IMR-90 (cell line): ENCODE results near the gene CD99. TPM values are rescaled to one million over a fixed set of nuclear protein-coding genes. Genes with fewer than 3 reads are reported as not detected.

Source experiments
- ATAC-seq: fragments of 200-7000 bp; cut with Tn5 transposase; 2 replicates; pipeline ENCODE4 v1.9.1; 2020; ENCODE audit warnings: low read depth, mild to moderate bottlenecking, moderate library complexity
- BruUV-seq: library from RNA; stranded (reverse); fragments of 400-500 nt; replicated peaks from 2 replicates; lab custom pipeline; 2021; lab: Mats Ljungman, UMichigan
- CTCF ChIA-PET: fragments of 300-600 bp; formaldehyde crosslinking; extraction: SDS; loops from one replicate; lab custom pipeline; 2021; ENCODE audit warnings: antibody characterized with exemption; lab: Yijun Ruan, JAX
- POLR2A ChIA-PET: fragments of 300-600 bp; sonication (Branson Sonifier 250); formaldehyde crosslinking; loops from one replicate; lab custom pipeline; 2022; ENCODE audit warnings: antibody characterized with exemption; ENCODE audit not compliant: unreplicated experiment; lab: Charles Lee
- DNase-seq: peaks from one replicate; pipeline ENCODE4 v3.0.0; 2013
- H2AFZ ChIP-seq: replicated peaks from 2 replicates; pipeline ENCODE3; 2013; ENCODE audit warnings: low read length, mild to moderate bottlenecking; ENCODE audit not compliant: poor library complexity
- H2AK5ac ChIP-seq: 2 replicates; pipeline ENCODE4 v1.6.1; 2013; ENCODE audit warnings: low read depth, low read length, inconsistent platforms
- H2AK9ac ChIP-seq: replicated peaks from 2 replicates; pipeline ENCODE3; 2013; ENCODE audit warnings: mild to moderate bottlenecking, low read depth, low read length, moderate library complexity; ENCODE audit not compliant: poor library complexity
- H2BK120ac ChIP-seq: 2 replicates; pipeline ENCODE4 v1.6.1; 2013; ENCODE audit warnings: low read depth, low read length, inconsistent platforms
- H2BK15ac ChIP-seq: 3 replicates; pipeline ENCODE4 v1.6.1; 2013; ENCODE audit warnings: low read depth, low read length, inconsistent platforms
- H2BK20ac ChIP-seq: 2 replicates; pipeline ENCODE4 v1.6.1; 2013; ENCODE audit warnings: low read depth, mild to moderate bottlenecking, inconsistent platforms, low read length, moderate library complexity
- H2BK5ac ChIP-seq: 2 replicates; pipeline ENCODE4 v1.6.1; 2013; ENCODE audit warnings: mild to moderate bottlenecking, low read depth, low read length, inconsistent platforms; ENCODE audit not compliant: poor library complexity, severe bottlenecking
- H3K14ac ChIP-seq: replicated peaks from 2 replicates; pipeline ENCODE4 v1.6.1; 2013; ENCODE audit warnings: low read depth, low read length, inconsistent platforms
- H3K18ac ChIP-seq: 2 replicates; pipeline ENCODE4 v1.6.1; 2013; ENCODE audit warnings: low read depth, low read length, control low read depth
- H3K23ac ChIP-seq: 2 replicates; pipeline ENCODE4 v1.6.1; 2013; ENCODE audit warnings: low read depth, low read length, inconsistent platforms
- H3K27ac ChIP-seq: 2 replicates; pipeline ENCODE4 v1.5.1; 2013; ENCODE audit warnings: mild to moderate bottlenecking, control low read depth, low read length; ENCODE audit not compliant: insufficient read depth
- H3K27me3 ChIP-seq: 2 replicates; pipeline ENCODE4 v1.6.1; 2013; ENCODE audit warnings: low read length; ENCODE audit not compliant: control insufficient read depth, insufficient read depth
- H3K36me3 ChIP-seq: 2 replicates; pipeline ENCODE4 v1.6.1; 2013; ENCODE audit warnings: low read length, mixed read lengths; ENCODE audit not compliant: control insufficient read depth, insufficient read depth
- H3K4ac ChIP-seq: 2 replicates; pipeline ENCODE4 v1.6.1; 2013; ENCODE audit warnings: low read depth, low read length, inconsistent platforms
- H3K4me1 ChIP-seq: 2 replicates; pipeline ENCODE4 v1.6.1; 2013; ENCODE audit warnings: low read length, mixed read lengths; ENCODE audit not compliant: control insufficient read depth, insufficient read depth
- H3K4me2 ChIP-seq: 2 replicates; pipeline ENCODE4 v1.6.1; 2013; ENCODE audit warnings: low read depth, mild to moderate bottlenecking, control low read depth, low read length, moderate library complexity
- H3K4me3 ChIP-seq: 2 replicates; pipeline ENCODE4 v1.5.1; 2013; ENCODE audit warnings: low read depth, mild to moderate bottlenecking, control low read depth, low read length, moderate library complexity; ENCODE audit not compliant: insufficient read depth
- H3K56ac ChIP-seq: 2 replicates; pipeline ENCODE4 v1.6.1; 2013; ENCODE audit warnings: low read length, inconsistent platforms; ENCODE audit not compliant: insufficient read depth; ENCODE audit errors: extremely low read depth
- H3K79me1 ChIP-seq, 2 experiments: 2 replicates each; pipeline ENCODE4 v1.6.1; 2013; ENCODE audit warnings: low read length in 2 of 2, inconsistent platforms in 1 of 2, low read depth in 1 of 2
- H3K9ac ChIP-seq: 2 replicates; pipeline ENCODE4 v1.6.1; 2013; ENCODE audit warnings: low read depth, low read length, control low read depth
- H3K9me1 ChIP-seq: 2 replicates; pipeline ENCODE4 v1.6.1; 2013; ENCODE audit warnings: low read length, inconsistent platforms; ENCODE audit not compliant: insufficient read depth
- H3K9me3 ChIP-seq: 2 replicates; pipeline ENCODE4 v1.6.1; 2013; ENCODE audit warnings: low read length; ENCODE audit not compliant: control insufficient read depth, insufficient read depth
- H4K20me1 ChIP-seq: 2 replicates; pipeline ENCODE4 v1.6.1; 2013; ENCODE audit warnings: low read length, inconsistent platforms; ENCODE audit not compliant: insufficient read depth
- H4K5ac ChIP-seq: 2 replicates; pipeline ENCODE4 v1.6.1; 2013; ENCODE audit warnings: mild to moderate bottlenecking, low read depth, low read length, control low read depth
- H4K8ac ChIP-seq, 2 experiments: 2 replicates each; pipeline ENCODE4 v1.6.1; 2013; ENCODE audit warnings: low read depth in 2 of 2, low read length in 2 of 2, control low read depth in 1 of 2, inconsistent platforms in 1 of 2
- H4K91ac ChIP-seq: 2 replicates; pipeline ENCODE4 v1.6.1; 2013; ENCODE audit warnings: low read depth, low read length, inconsistent platforms; ENCODE audit not compliant: insufficient read depth
- BHLHE40 ChIP-seq: fragments of 150-350 bp; IDR thresholded peaks from 2 replicates; pipeline ENCODE4 v1.6.1; 2016; ENCODE audit warnings: mild to moderate bottlenecking, low read depth, low read length
- CEBPB ChIP-seq: IDR thresholded peaks from 2 replicates; pipeline ENCODE4 v1.6.1; 2012; ENCODE audit warnings: low read depth, low read length, improper control_type of control experiment
- SMC3 ChIP-seq: fragments of 150-350 bp; IDR thresholded peaks from 2 replicates; pipeline ENCODE4 v1.6.1; 2016; ENCODE audit warnings: low read depth, mild to moderate bottlenecking, antibody characterized with exemption, low read length, moderate library complexity
- WGBS, 2 experiments: methylation state at CpG; one replicate each; pipeline versions ENCODE4 v1.1.5 to v1.1.7; 2013; ENCODE audit warnings: missing lambda C conversion rate in 2 of 2; ENCODE audit not compliant: insufficient read length in 1 of 2; ENCODE audit errors: extremely low coverage in 2 of 2; 5-methylcytosine and 5-hydroxymethylcytosine counted together
- dilution Hi-C: fragments of 300-500 bp; cut with HindIII; formaldehyde crosslinking; loops from one replicate; pipeline ENCODE4 v1.14.3; 2018; ENCODE audit warnings: low sequenced_read_pairs; ENCODE audit not compliant: unreplicated experiment
- in situ Hi-C: fragments of 300-500 bp; cut with MboI; formaldehyde crosslinking; loops from 3 replicates; pipeline ENCODE4 v1.14.3; 2019; ENCODE audit warnings: low sequenced_read_pairs, inconsistent platforms, mixed read lengths
- intact Hi-C: fragments of 100-400 bp; cut with micrococcal nuclease; formaldehyde crosslinking; loops from 2 replicates; pipeline ENCODE4 v1.10.0; 2022
- polyA plus RNA-seq, 3 experiments: library from polyadenylated mRNA; depleted of rRNA; stranded (reverse); fragments of >200 nt; gene quantifications; 2 replicates each; pipeline ENCODE4 v1.2.3, GENCODE V29; 2012; ENCODE audit warnings: low replicate concordance in 1 of 3
- total RNA-seq: library from RNA; depleted of rRNA; stranded (reverse); fragments of >200 nt; gene quantifications from 2 replicates; pipeline ENCODE4 v1.2.3, GENCODE V29; 2012
- TF ChIP-seq, protein P1 (sequence below): fragments of 150-350 bp; IDR thresholded peaks from 2 replicates; pipeline ENCODE4 v1.6.1; 2016; ENCODE audit warnings: low read depth, mild to moderate bottlenecking, low read length, moderate library complexity, borderline replicate concordance

CD99 gene
- total and polyA plus RNA-seq, 2 of the 4 experiments (the other 2 are of a cell fraction): 102 to 369 TPM

DNA sequence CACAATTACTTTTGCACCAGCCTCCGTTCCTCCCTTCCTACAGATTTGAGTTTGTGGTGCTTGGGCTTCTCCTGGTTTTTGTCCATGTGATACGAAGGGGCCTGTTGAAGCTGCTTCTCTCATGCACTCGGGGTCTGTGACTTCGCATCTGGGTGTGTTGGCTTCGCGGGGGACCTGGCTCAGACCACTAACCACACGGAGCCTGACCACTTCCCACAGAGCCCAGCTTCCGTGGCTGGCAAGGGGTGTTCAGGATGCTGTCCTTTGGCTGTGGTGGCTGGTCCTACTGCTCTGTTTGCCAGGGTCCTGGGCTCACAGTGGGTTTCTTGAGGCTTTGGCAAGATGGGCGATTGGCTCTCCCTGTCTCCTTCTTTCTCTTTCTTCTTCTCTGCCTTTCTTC, 41.0 kb downstream of the CD99 start:
- Histone ChIP-seq H2AFZ (no peak overlapping the region), H2BK20ac (no peak overlapping the region), H3K18ac (no peak overlapping the region), H4K20me1 (no peaks in the 10 kb centered on the region), H3K27ac (no peak overlapping the region), H4K91ac (no peak overlapping the region), H2BK120ac (no peak overlapping the region), H2BK15ac (no peak overlapping the region), H3K79me1 (peaks cover 3 to 6% of the 10 kb centered on the region in 2 experiments; a peak in 2 of 4 replicates), H4K8ac (no peak overlapping the region), H3K9me3 (no peaks in the 10 kb centered on the region), H4K5ac (no peak overlapping the region), H2AK5ac (no peak overlapping the region), H3K4ac (no peak overlapping the region), H3K4me2 (no peak overlapping the region), H2BK5ac (no peak overlapping the region), H3K56ac (no peak overlapping the region), H2AK9ac (no peak overlapping the region), H3K9me1 (peaks cover 3% of the 10 kb centered on the region; the same call in 1 of the 2 replicates), H3K27me3 (no peaks in the 10 kb centered on the region), H3K14ac (no peak overlapping the region), H3K23ac (no peak overlapping the region), H3K9ac (no peak overlapping the region), H3K4me3 (no peak overlapping the region), H3K36me3 (peaks cover 38% of the 10 kb centered on the region), H3K4me1 (no peaks in the 10 kb centered on the region)
- no peak for DNase-seq
- no TSS peak for BruUV-seq
- ChIA-PET POLR2A (no interaction called here), CTCF (no interaction called here)
- no CpG with 5 or more reads among the region's 9 CpGs for WGBS, 2 experiments
- in situ Hi-C loops: no loop called here
- intact Hi-C loops: no loop called here
- dilution Hi-C loops: no loop called here
- no peak for TF ChIP-seq CEBPB
- no peak for TF ChIP-seq BHLHE40
- TF ChIP-seq SMC3: no peak
- TF ChIP-seq, protein P1, sequence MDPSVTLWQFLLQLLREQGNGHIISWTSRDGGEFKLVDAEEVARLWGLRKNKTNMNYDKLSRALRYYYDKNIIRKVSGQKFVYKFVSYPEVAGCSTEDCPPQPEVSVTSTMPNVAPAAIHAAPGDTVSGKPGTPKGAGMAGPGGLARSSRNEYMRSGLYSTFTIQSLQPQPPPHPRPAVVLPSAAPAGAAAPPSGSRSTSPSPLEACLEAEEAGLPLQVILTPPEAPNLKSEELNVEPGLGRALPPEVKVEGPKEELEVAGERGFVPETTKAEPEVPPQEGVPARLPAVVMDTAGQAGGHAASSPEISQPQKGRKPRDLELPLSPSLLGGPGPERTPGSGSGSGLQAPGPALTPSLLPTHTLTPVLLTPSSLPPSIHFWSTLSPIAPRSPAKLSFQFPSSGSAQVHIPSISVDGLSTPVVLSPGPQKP: no peak
- no peak for ATAC-seq
